Measurements from ENCODE around the gene THSD8.

Gene THSD8

GRCh38 chr19:12789904-12790619 lies 11.8 kb upstream of the THSD8 start:
- Histone ChIP-seq H3K27ac (ENCODE audit: low read length) (peak overlapping the region; percentile 38; the same call in 1 of the 2 replicates), H3K4me1 (ENCODE audit: insufficient read depth, low read length) (peaks cover 53% of the 10 kb centered on the region), H3K9me3 (ENCODE audit: insufficient read depth, low read length, severe bottlenecking) (no peaks in the 10 kb centered on the region), H3K36me3 (ENCODE audit: insufficient read depth, low read length) (no peaks in the 10 kb centered on the region; the same call in 1 of the 2 replicates), H4K20me1 (ENCODE audit: insufficient read depth, low read length) (no peaks in the 10 kb centered on the region; the same call in 1 of the 2 replicates), H3K79me2 (ENCODE audit: insufficient read depth, low read length) (peaks cover 23% of the 10 kb centered on the region), H2AFZ (ENCODE audit: low read depth, low read length) (peak overlapping the region; percentile 66), H3K4me2 (ENCODE audit: insufficient read depth, low read length) (peak overlapping the region; percentile 78), H3K4me3 (ENCODE audit: low read depth in 1 of 2, low read length in 2 of 2) (peak overlapping the region in 1 of 2 experiments; percentile 69; a peak in 2 of 4 replicates), H3K9ac (ENCODE audit: low read depth, low read length) (peak overlapping the region; percentile 79), H3K27me3 (ENCODE audit: insufficient read depth, low read length, poor library complexity) (no peaks in the 10 kb centered on the region)
- DNase-seq (peak; percentile 75), ATAC-seq (ENCODE audit: insufficient read depth, low read depth) (peak; percentile 31)
- TF ChIP-seq EZH2 (IDR thresholded peaks at IDR 0.05; ENCODE audit: borderline replicate concordance, low read depth, low read length, severe bottlenecking) (no peak), CTCF (IDR thresholded peaks at IDR 0.05; ENCODE audit: borderline replicate concordance, extremely low read depth, low read length, poor library complexity, severe bottlenecking) (no peak)

GRCh38 chr19:12790628-12791344 lies 11.1 kb upstream of the THSD8 start:
- Histone ChIP-seq H3K36me3 (ENCODE audit: insufficient read depth, low read length) (no peaks in the 10 kb centered on the region; the same call in 1 of the 2 replicates), H3K4me3 (ENCODE audit: low read depth in 1 of 2, low read length in 2 of 2) (peak overlapping the region; percentile 11 to 69; a peak in 3 of 4 replicates), H4K20me1 (ENCODE audit: insufficient read depth, low read length) (no peaks in the 10 kb centered on the region; the same call in 1 of the 2 replicates), H3K27me3 (ENCODE audit: insufficient read depth, low read length, poor library complexity) (no peaks in the 10 kb centered on the region), H3K9me3 (ENCODE audit: insufficient read depth, low read length, severe bottlenecking) (no peaks in the 10 kb centered on the region), H3K4me2 (ENCODE audit: insufficient read depth, low read length) (peak overlapping the region; percentile 78), H3K4me1 (ENCODE audit: insufficient read depth, low read length) (peaks cover 47% of the 10 kb centered on the region), H3K79me2 (ENCODE audit: insufficient read depth, low read length) (peaks cover 23% of the 10 kb centered on the region), H2AFZ (ENCODE audit: low read depth, low read length) (peak overlapping the region; percentile 66), H3K27ac (ENCODE audit: low read length) (peak overlapping the region; percentile 38), H3K9ac (ENCODE audit: low read depth, low read length) (peak overlapping the region; percentile 79)
- DNase-seq, result no peak
- TF ChIP-seq EZH2 (IDR thresholded peaks at IDR 0.05; ENCODE audit: borderline replicate concordance, low read depth, low read length, severe bottlenecking) (no peak), CTCF (IDR thresholded peaks at IDR 0.05; ENCODE audit: borderline replicate concordance, extremely low read depth, low read length, poor library complexity, severe bottlenecking) (no peak)
- no peak for ATAC-seq (ENCODE audit: insufficient read depth, low read depth)

- H3K9me3 ChIP-seq (ENCODE audit: insufficient read depth, low read length, severe bottlenecking), result no peaks in the 10 kb centered on the region
- peak within 1 kb of the TSS; percentile 66 for H2AFZ ChIP-seq (ENCODE audit: low read depth, low read length)
- peak within 1 kb of the TSS; percentile 89 for H3K27ac ChIP-seq (ENCODE audit: low read length)
- H3K4me3 ChIP-seq (ENCODE audit: low read depth in 1 of 2, low read length in 2 of 2), result peak within 1 kb of the TSS; percentile 69 to 71
- H3K4me2 ChIP-seq (ENCODE audit: insufficient read depth, low read length), result peak within 1 kb of the TSS; percentile 78
- H3K4me1 ChIP-seq (ENCODE audit: insufficient read depth, low read length), result peaks cover 47% of the 10 kb centered on the region
- no peaks in the 10 kb centered on the region; the same call in 1 of the 2 replicates for H3K36me3 ChIP-seq (ENCODE audit: insufficient read depth, low read length)
- peak within 1 kb of the TSS; percentile 79 for H3K9ac ChIP-seq (ENCODE audit: low read depth, low read length)
- ATAC-seq (ENCODE audit: insufficient read depth, low read depth), result peak; percentile 70
- H3K27me3 ChIP-seq (ENCODE audit: insufficient read depth, low read length, poor library complexity), result no peaks in the 10 kb centered on the region
- H4K20me1 ChIP-seq (ENCODE audit: insufficient read depth, low read length), result no peaks in the 10 kb centered on the region; the same call in 1 of the 2 replicates
- TF ChIP-seq EZH2 (IDR thresholded peaks at IDR 0.05; ENCODE audit: borderline replicate concordance, low read depth, low read length, severe bottlenecking), result no peak
- peak; percentile 26 for TF ChIP-seq CTCF (IDR thresholded peaks at IDR 0.05; ENCODE audit: borderline replicate concordance, extremely low read depth, low read length, poor library complexity, severe bottlenecking)
- peaks cover 23% of the 10 kb centered on the region for H3K79me2 ChIP-seq (ENCODE audit: insufficient read depth, low read length)
- DNase-seq, result peak; percentile 95
Measured at GRCh38 chr19:12791345-12792050, 10.4 kb upstream of the THSD8 start, which contains the start of gene JUNB. Gene JUNB, plus strand, starts transcription at chr19:12791486. Its CDS starts 286 bp downstream, at chr19:12791772.
